GM21723 (cell line): ENCODE measurements around the gene RTKN2.

Experiments
- ATAC-seq: cut with Tn5 transposase; IDR thresholded peaks from one replicate; pipeline ENCODE4 v1.9.1; 2021; ENCODE audit warnings: mild to moderate bottlenecking, moderate library complexity; ENCODE audit not compliant: unreplicated experiment

The RTKN2 gene

GRCh38 chr10:62180677-62181076 lies 88.0 kb downstream of the RTKN2 start:
- no peak for ATAC-seq

DNA sequence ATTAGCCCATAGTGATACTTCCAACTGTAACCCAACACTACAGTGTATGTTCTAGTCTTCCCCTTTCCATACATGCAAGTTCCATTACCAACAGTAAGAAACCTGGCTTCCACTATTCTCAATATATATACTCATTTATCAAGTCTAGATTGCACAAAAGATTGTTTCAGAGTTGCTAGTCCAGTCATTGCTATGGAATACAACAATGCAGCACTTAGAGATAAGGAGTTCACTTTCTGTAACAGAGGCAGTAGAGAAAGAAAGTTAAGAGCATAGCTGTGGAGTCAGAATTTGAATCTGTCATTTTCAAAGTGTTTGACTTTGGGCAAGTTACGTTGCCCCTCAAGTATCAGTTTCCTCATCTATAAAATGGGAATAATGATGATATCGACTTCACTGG lies 90.1 kb downstream of the RTKN2 start:
- no peak for ATAC-seq

DNA sequence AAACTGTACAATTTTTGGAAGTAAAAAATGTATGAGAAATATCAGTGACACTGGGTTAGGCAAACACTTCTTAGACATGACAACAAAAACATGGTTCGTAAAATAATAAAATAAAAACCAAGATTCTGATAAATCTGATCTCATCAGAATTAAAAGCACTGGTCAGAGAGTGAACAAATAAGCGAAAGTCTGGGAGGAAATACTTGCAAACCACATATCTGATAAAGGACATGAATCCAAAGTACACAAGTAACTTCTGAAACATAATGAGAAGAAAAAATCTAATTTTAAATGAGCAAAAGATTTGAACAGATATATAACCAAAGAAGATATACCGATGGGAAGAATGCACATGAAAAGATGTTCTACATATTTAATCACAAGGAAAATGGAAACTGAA lies 91.5 kb downstream of the RTKN2 start:
- no peak for ATAC-seq

DNA sequence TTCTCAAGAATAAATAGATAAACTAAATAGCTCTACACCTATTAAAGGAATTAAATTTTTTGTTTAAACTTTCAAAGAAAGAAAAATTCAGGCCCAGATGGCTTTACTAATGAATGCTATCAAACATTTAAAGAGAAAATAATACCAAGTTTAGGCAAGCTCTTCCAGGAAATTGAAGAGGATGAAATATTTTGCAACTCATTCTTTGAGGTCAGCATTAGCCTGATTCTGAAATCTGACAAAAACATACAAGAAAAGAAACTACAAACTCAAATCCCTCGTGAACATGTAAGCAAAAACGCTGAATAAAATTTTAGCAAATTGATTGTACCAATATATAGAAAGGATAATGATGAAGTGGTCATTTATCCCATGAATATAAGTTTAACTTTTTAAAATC lies 93.4 kb downstream of the RTKN2 start:
- ATAC-seq: no peak

GRCh38 chr10:62172465-62172864 lies 96.2 kb downstream of the RTKN2 start:
- ATAC-seq: no peak

- no peak for ATAC-seq
Measured at GRCh38 chr10:62171791-62172190, 96.9 kb downstream of the RTKN2 start.

GRCh38 chr10:62170732-62171131 lies 97.9 kb downstream of the RTKN2 start:
- ATAC-seq: no peak

DNA sequence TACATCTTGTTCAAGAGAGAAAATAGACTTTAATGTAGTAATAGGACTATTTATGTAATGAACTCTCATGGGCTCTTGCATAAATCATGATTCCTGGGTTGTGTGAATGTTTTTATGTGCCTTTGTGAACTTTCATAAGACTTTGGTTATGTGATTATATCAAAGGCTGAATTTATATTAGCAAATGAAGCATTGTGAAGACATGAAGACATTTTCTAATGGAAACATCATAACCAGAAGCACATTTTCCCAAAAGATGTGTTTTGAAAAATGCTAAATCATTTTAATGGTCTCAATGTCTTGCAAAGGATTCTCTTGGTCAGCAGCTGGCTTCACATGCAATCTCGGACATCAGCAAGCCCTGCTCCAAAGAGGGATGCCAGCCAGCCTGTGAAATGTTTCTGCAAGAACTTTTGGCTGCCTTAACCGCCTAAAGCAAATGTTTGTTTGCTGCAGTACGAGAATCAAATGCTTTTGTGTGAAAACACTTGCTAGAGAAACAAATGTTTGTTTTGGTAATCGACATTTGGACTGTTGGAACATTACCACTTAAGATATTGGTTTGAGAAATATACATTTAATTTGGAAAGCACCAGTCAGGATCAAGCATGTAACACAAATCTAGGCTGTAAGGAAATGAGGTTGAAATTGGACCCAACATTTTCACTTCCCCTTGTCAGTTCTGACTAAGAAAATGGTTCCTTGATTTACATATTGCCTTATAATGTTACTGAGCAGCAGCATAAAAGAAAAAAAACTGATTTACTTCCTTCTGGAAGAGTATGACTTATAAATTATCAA lies 102.1 kb downstream of the RTKN2 start:
- ATAC-seq: peak; percentile 97

DNA sequence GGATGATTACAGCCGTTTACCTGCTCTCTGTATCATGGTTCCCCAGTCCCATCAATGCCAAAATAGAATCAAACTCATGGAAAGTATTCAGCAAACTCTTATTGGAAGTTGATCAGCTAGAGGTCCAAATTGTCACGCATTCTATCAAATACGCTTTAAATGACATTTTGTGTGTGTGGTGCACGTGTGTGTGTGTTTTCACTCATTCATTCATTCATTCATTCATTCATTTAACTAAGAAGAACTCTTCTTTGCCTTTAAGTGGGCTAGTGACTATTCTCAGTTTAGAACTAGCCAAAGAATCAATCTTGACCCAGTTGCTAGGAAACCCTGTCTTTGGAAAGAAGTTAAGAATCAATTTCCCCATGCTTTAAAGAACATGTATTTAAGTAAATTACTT lies 102.8 kb downstream of the RTKN2 start:
- no peak for ATAC-seq

- no peak for ATAC-seq
Measured at GRCh38 chr10:62163024-62163423, 105.6 kb downstream of the RTKN2 start.

DNA sequence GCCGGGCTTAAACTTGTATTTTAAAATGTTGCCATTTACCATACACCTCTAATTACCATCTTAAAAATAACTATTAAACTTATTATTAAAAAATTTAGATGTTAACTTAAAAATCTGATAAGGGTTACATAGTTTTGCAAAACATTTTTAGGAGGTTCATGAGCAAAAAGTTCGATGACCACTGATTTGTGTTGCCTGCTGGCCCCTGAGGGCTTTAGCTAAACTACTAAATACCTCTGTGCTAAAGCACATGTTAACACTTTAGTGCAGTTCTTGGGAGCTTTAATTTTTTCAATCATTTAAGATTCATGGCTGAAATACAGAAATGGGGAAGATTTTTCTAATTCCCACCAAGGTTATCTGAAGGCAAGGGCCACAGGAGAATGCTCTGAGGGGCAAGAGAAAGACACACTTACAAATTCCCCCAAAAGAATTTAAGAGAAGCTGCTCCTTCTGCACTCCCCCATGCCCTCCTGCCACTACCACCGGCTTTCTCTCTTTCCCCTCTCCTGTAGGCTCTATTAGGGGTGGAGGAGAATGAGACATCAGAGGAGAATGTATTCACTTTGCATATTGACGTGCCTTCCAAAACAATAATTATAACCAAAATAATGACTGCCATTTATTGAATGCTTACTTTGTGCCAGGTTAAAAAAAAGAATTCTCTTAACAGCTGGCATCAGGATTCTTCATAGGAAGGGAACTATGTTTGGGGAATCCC lies 106.2 kb downstream of the RTKN2 start:
- no peak for ATAC-seq

- no peak for ATAC-seq
Measured at GRCh38 chr10:62159351-62159750, 109.3 kb downstream of the RTKN2 start.

GRCh38 chr10:62157601-62158000 lies 111.0 kb downstream of the RTKN2 start:
- ATAC-seq: no peak

- no peak for ATAC-seq
Measured at GRCh38 chr10:62155054-62155680, 113.5 kb downstream of the RTKN2 start.

- no peak for ATAC-seq
Measured at GRCh38 chr10:62154231-62154630, 114.4 kb downstream of the RTKN2 start.

- ATAC-seq: no peak
Measured at GRCh38 chr10:62153191-62153590, 115.5 kb downstream of the RTKN2 start.

- ATAC-seq: no peak
Measured at GRCh38 chr10:62149621-62150020, 119.0 kb downstream of the RTKN2 start.

DNA sequence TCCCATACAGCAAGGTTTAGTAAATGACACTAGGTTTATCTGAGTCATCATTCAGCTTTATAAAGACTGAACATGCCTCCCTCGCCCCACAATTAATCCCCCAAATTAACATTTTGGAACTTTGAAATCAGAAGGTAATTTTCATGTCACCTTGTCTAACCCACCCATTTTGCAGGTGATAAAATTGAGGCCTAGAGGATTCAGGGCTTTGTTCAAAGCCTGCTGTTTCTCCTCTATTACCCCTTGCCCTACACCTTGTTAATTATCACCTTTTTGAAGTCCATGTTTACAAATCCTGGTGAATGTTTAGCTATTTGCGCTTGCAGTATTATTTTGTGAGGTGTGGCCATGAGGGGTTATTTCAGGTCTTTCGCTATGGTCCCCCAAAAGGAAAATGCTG lies 120.5 kb downstream of the RTKN2 start:
- ATAC-seq: no peak

DNA sequence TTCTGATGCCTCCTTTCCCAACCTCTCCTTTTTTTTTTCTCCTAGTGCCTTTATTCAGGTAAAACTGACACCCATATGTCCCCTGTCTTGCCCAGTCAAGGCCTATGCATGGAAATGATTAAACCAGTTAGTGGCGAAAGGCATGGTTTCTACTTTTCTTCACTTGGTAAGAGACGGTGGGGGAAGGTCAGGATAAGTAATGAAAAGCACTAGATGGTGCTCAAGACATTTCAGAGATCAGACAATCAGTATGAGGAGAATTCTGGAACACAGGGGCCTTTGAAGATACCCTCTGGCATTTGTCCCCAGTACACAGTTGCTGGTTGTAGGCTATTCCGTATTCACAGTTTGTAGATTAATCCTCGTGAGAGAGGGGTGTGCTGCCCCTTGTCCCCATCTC lies 121.2 kb downstream of the RTKN2 start:
- ATAC-seq: no peak

- ATAC-seq: no peak
Measured at GRCh38 chr10:62136931-62137330, 131.7 kb downstream of the RTKN2 start.

GRCh38 chr10:62133618-62134017 lies 135.0 kb downstream of the RTKN2 start:
- ATAC-seq: peak; percentile 97
